ENCODE results near the gene IQGAP2.
"Not testable (repeated sequence)": the region's sequence is repeated elsewhere in the genome, so short reads cannot be mapped to it uniquely, and the experiment has no call there.

Gene IQGAP2

DNA sequence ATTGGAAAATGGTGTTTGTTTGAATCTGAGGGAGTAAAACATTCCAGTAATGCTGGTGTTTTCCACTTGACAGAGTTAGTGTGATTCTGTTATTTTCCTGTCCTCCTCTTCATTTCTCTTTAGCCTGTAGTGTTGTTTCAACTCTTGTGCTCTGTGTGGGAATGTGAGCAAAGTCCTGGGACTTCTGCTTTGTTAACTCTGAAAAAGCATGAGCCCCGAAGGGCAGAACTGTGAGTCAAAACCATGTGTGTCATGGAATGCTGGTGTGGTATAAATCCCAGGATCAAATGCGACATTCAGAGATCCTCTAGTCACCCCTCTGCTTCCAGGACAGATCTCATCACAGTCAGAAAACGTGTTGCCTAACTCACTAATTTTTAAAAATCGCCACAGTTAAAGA lies 321.8 kb downstream of the IQGAP2 start:
- DNase-seq, result no peak

DNA sequence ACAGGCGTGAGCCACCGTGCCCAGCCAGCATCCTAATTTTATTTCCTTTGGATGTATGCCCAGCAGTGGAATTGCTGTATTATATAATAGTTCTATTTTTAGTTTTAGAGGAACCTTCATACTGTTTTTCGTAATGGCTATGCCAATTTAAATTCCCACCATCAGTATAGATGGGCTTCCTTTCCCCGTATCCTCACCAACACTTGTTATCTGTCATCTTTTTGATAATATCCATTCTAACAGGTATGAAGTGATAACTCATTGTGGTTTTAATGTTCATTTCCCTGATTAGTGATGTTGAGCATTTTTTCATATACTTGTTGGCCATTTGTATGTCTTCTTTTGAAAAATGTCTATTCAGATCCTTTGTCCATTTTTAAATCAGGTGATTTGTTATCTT lies 325.9 kb downstream of the IQGAP2 start:
- DNase-seq, result no peak

DNA sequence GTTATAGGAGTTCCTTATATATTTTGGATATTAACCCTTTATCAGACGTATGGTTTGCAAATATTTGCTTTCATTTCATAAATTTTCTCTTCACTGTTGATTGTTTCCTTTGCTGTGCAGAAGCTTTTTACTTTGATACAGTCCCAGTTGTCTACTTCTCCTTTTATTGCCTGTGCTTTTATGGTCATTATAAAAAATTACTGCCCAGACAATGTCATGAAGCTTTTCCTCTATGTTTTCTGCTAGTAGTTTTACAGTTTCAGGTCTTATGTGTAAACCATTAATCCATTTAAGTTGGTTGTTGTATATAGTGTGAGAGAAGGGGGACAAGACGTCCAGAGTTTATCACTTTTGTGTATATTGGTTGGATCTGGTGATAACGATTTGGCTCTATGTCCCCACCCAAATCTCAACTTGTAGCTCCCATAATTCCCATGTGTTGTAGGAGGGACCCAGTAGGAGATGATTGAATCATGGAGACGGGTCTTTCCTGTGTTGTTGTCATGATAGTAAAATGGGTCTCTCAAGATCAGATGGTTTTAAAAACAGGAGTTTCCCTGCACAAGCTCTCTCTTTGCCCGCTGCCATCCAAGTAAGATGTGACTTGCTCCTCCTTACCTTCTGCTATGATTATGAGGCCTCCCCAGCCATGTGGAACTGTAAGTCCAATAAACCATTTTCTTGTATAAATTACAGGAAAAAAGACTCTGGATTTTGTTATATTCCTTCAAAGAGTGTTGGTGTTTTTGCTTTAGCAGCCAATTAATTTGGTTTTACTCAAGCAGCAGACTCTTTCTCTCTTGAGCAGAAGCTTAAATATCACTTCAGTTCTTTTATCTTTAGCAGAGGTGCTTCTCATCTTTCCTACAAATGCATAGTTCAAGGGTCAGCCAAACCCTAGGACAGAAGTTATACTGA lies 326.5 kb downstream of the IQGAP2 start:
- no peak for DNase-seq

GRCh38 chr5:76732405-76733048 lies 329.4 kb downstream of the IQGAP2 start:
- DNase-seq, result no peak

- DNase-seq, result no peak
Measured at GRCh38 chr5:76733049-76733417, 329.9 kb downstream of the IQGAP2 start.

- no peak for DNase-seq
Measured at GRCh38 chr5:76735762-76736545, 332.9 kb downstream of the IQGAP2 start.

GRCh38 chr5:76736679-76737556 lies 333.8 kb downstream of the IQGAP2 start:
- no peak for DNase-seq

GRCh38 chr5:76737846-76738245 lies 334.8 kb downstream of the IQGAP2 start:
- DNase-seq, result no peak

GRCh38 chr5:76741506-76741905 lies 338.4 kb downstream of the IQGAP2 start:
- not testable (repeated sequence) for DNase-seq

- no peak for DNase-seq
Measured at GRCh38 chr5:76742583-76742982, 339.5 kb downstream of the IQGAP2 start.

DNA sequence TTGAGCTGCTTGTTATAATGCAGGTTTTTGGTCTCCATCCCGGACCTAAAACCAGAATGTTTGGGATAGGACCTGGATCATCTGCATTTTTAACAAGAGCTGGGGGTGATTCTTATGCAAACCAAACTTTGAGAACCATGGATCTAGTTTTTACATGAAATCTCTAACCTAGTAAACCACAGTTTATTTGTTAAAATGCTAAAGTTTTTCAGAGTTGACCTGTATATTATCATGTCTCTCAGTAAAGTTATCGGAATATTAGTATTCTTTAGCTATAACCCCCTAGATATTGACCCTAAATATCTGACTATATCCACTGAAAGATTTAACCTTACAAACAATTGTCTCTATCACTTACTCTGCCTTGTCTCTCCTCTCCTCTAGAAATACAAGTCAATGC lies 341.5 kb downstream of the IQGAP2 start:
- DNase-seq, result no peak

DNA sequence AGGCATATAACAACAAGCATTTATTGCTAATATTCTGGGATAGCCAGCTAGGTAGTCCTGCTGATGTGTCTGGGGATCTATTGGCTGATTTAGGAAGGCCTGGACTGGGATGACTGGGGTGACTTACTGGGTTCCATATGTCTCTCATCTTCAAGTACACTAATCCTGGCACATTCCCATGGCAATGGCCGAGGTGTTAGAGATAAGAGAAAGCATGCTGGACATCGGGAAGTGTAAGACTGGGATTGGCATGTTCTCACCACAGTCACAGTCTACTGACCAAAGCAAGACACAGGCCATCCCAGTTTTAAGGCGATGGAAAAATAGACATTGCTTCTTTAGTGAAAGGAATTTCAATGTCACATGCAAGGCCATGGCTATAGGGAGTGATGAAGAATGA lies 342.6 kb downstream of the IQGAP2 start:
- DNase-seq, result no peak

GRCh38 chr5:76746677-76747076 lies 343.6 kb downstream of the IQGAP2 start:
- peak in 1 of 2 experiments; percentile 13 for DNase-seq

GRCh38 chr5:76747706-76748105 lies 344.6 kb downstream of the IQGAP2 start:
- DNase-seq, result no peak

GRCh38 chr5:76751291-76751690 lies 348.2 kb downstream of the IQGAP2 start:
- DNase-seq, result no peak

DNA sequence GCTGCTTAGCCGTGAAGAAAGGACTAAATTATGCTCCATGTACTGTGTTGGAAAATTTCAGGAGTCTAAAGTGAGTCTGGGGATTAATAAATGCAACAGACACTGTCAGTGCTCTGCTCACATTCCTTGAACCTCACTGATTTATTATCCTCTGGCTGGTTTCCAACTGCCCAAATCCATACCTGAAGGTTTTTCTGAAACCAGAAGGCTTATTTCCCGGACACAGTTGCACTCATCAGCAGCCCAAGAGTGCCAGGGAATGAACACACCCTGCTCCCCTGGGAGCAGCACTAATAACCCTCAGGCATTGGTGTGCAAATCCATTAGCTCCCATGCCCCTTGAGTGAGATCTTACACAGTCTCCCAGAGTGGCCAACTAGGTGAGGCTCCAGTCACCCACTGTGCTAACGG lies 351.6 kb downstream of the IQGAP2 start:
- no peak for DNase-seq

GRCh38 chr5:76755779-76756637 lies 352.9 kb downstream of the IQGAP2 start:
- DNase-seq, result no peak

- no peak for DNase-seq
Measured at GRCh38 chr5:76757049-76757448, 354.0 kb downstream of the IQGAP2 start.

Data from Kasumi-1 (cell line).